Stimulated activated CD4-positive, alpha-beta T cell treated with anti-CD3 and anti-CD28 coated beads, Interleukin-15, amount 100 ng/mL, for 1 hour (primary cell): ENCODE measurements around the gene FGF22.

ENCODE experiments used
- DNase-seq, 2 donors: peaks; one replicate each; pipeline ENCODE4 v3.0.0-alpha.2; 2020; ENCODE audit warnings: low read depth in 1 of 2, low spot score in 1 of 2

FGF22 gene

DNA sequence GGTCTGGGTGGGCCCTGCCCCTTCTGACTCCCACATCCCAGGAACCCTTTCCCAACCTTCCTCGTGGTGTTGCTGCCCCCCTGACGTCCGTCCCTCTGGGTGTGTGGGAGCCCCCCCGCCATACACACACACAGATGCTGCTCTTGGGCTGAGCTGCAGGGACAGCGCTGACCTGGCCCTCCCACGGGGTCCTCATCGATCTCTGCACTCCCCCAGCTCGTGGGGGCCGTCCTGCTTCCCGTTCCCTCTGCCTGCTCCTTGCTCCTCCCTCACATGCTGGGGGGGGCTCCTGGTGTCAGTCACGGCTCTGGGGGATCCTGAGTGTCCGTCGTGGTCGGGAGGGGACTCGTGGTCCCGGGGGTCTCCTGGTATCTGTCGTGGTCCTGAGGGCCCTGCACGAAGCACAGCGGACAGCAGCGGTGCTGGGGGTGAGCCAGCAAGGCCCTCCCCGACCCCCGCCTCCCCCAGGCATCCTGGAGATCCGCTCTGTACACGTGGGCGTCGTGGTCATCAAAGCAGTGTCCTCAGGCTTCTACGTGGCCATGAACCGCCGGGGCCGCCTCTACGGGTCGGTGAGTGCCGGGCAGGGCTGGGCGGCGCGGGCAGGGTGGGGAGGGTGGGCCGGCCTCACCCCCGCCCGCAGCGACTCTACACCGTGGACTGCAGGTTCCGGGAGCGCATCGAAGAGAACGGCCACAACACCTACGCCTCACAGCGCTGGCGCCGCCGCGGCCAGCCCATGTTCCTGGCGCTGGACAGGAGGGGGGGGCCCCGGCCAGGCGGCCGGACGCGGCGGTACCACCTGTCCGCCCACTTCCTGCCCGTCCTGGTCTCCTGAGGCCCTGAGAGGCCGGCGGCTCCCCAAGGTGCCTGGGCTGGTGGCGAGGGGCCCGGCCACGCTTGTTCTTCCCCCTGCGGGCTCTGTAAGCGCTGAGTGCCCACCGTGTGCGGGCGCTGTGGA is 3.4 kb downstream of the FGF22 start:
- DNase-seq = no peak

DNA sequence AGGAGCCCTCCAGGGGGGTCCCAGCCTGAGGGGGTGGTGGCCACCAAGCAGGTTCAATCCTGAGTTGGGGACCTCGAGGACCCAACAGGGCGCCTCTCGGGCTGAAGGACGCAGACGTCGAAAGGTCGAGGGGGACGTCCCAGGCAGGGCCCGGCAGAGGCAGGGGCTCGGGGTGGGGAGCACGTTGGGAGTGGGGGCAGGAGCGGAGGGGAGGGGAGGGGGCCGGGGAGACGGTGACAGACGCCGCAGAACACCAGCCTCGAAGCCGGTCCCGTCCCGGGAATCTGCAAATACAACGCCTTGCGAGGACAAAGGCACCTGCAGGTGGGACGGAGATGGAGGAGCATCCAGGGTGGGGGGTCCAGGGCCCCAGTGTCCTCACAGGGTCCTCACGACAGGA is 4.1 kb downstream of the FGF22 start:
- DNase-seq = no peak

DNA sequence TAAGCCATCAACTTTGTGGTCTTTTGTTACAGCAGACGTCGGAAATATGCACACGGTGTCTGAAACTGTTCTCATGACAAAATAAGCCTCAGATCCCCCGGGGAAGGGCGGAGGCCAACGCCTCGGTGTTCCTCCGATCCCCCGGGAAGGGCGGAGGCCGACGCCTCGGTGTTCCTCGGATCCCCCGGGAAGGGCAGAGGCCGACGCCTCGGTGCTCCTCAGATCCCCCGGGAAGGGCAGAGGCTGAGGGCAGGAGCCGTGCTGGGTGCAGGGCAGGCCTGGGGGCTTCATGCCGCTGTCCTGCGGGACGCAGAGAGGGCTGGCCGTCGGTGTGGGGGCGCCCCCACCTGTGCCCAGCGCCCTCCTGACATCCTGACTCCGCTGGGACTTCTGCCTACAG is 4.7 kb downstream of the FGF22 start:
- no peak for DNase-seq

DNA sequence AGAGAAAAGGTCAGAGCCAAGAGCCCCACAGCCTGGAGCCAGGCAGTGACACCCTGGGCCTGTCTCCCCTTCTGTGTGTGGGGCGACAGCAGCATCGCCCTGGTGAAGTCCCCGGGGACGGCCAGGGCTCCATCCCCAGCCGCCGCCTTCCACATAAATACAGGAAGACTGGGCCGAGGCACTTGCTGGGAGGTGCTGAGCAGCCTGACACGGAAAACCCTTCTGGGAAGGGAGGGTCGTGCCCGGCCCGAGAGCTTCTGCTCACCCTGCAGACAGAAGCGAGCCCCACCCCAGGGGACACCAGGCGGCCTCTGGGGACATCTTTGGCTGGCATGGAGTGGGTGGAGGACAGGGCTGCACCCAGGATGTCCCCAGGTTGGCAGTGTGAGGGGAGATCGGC is 5.1 kb downstream of the FGF22 start:
- no peak for DNase-seq

DNA sequence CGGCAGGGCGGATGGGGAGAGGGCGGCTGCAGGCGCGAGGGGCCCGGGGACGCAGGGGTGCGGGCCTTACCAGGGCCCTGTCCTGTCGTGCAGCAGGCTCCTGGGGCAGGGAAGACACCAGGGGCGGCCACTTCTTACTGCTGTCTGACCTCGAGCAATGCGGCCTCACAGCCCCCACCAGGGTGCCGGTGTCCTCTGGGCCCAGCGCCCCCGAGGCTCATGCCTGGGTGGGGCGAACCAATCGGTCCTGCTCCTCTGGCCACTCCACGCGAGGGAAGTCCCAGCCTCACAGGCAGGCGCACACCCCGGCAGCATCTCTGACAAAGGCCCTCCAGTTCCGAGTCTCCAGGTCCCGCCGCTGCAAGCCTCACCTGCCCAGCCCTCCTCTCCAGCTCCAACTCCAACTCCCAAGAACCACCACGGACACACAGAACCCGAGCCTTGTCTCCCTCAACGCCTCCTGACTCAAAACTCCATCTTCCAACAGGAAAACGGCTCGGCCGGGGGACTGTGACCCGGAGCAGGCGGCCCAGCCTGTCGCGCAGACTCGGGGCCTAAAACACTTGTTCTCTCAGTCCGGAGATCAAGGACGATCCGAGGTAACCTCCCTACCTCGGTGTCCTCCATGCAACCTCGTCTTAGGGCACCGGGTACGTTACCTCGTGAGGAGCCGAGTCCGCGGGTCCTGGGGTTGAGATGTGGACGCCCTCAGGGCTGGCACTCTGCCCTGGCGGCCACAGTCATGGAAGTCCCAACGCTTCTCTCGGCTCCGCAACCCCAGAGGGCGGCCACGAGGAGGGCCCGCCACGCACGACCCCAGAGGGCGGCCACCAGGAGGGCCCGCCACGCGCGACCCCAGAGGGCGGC is 6.5 kb downstream of the FGF22 start:
- DNase-seq = no peak

DNA sequence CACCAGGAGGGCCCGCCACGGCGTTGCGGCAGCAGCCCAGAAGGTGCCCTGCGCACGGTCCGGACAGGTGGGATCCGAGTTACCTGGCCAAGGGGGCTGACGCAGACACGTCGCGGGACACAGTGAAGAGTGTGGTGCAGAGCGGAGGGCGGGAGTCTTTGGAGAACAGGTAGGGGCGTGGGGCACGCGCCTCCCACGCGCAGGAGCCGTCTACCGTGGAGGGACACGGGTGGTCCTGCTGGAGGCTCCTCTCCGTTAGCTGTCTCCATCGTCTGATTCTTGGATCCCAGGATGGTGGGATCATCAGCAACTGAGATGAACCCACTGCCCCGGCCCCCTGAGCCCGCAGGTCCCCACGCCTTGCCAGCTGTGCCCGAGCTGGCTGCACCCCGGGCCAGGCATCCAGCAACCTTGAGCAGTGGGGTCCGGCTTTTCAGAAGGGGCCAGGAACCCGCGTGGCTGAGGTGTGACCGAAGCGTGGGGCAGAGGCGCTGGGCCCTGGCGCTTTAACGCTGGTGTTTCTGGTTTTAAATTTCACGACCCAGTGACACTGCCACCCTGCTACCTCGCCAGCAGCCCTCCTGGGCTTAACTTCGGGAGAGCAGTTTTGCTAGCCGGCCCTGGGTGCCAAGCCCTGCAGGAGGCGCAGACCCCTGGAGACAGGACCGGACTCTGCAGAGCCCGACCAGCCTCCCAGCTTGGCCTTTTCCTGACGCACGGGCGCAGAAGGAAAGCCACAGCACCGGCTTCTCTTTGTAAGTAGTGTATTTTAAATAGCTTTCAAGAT is 7.3 kb downstream of the FGF22 start:
- DNase-seq = no peak

DNA sequence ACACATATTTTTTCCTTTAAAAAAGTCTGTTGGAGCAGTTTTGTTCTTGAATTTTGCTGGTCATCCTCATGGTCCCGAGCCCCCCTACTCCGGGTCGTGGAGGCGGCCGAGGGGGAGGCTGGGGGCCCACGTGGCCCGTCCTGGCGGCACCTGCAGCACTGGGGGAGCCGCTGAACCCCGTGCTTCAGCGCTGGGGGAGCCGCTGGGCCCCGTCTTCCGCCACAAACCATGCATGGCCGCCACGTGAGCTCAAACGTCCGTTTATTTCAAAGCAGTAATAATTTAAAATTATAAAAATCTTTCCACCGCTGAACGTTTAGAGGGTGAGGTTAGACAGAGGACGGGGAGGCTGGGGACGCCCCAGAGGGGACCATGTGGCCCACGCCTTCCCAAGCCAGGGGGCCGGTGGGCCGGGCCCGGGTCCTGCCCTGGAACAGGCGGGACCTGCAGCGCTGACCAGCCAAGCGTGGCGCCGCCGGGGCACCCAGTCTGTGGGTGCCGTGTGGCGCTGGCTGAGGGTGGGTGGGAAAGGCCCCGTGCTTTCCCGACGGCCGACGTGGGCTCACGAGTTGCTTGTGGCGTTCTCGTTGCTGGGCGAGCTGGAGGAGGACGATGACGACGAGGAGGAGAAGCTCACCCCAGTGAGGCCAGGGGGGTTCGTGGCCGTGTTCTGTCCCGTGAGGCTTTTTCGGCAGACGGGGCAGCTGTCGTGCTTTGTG is 8.0 kb downstream of the FGF22 start:
- no peak for DNase-seq

DNA sequence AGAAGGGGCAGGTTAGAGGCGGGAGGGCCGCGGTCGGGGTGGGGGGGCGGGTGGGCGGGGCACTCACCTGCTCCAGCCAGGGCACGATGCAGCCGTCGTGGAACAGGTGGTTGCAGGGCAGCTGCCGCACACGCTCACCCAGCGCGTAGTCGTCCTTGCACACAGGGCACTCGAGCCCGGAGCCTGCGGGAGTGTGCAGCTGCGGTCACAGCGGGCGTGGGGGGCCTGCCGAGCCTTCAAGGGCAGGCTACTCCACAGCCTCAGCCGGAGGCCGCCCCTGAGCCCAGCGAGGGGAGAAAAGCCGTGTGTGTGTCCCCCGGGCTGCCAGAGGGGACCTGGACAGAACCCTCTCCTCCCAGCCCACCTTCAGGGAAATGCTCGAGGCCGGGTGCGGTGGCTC is 8.6 kb downstream of the FGF22 start:
- DNase-seq = no peak

DNA sequence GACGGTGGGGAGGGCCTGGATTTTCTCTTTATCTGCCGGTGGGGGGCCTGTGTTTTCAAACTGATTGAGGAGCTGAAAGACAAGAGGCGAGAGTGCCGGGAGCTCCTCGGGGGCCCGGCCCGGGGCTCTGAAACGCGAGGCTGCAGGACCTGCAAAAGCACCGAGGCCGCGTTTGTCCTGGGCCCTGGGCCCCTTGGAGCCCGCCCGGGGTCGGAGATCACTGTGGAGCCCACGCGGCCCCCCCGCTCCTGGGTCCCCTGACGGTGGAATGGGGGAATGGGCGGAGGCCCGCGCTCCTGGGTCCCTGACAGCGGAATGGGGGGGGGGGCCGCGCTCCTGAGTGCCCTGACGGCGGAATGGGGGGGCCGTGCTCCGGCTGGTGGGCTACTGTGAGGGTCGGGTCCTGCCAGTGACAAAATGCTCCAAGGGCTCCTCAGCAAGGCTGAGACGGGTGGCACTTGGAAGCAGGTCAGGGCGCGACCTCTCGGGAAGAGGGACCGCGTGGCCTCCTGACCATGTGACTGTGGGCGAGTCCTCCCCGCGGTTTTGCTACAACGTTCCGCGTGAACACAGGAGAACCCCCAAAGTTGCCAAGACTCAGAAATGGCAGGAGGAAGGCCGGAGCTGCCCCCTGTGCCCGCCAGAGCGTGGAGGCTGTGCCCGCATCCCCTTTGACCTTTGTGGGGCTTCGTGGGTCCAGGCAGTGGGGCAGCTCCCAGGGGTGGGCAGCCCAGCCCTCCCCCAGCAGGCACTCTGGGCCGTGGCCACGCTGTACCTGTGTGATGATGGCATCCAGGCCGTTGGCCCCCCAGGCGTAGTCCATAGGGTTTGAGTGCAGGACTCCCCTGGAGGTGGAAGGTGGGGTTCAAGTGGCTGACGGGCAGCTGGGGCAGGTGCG is 9.5 kb downstream of the FGF22 start:
- no peak for DNase-seq

DNA sequence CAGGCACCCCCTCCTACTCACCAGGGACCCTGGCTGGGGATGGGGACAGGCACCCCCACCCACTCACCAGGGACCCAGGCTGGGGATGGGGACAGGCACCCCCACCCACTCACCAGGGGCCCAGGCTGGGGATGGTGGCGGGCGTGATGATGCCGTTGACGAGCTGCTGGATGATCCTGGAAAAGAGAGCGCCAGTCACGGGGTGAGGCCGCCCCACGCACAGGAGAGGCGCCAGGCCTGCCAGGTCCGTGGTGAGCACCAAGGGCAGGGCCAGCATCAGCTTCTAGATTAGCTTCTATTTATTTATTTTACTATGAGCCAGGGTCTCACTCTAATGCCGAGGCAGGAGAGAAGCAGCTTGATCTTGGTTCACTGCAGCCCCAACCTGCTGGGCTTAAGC is 10.4 kb downstream of the FGF22 start:
- DNase-seq = no peak

DNA sequence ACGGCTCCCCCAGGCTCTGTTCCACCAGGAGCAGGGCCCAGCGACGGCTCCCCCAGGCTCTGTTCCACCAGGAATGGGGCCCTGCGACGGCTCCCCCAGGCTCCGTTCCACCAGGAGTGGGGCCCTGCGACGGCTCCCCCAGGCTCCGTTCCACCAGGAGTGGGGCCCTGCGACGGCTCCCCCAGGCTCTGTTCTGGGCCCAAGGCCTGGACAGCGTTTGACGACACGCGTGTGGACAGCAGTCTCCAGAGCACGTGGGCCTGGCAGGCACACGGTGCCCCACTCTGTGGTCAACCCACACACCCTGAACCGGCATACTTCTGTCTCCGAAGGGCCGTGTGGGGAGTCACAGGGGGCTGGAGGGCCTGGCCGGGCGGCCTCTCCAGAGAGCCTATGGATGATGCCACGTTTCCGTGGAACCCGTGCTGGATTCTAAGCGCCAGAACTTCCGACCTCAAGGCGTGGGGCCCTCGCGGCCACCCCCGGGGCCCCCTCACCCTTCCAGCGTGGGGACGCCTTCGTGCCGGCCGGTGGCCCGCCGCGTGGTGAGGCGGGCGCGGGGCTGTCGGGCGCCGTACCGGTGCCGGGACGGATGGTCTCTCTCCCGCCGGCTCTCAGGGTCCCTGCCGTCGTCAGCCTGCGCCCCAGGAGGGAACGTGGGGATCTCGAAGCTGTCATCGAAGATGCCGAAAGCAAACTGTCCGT is 11.6 kb downstream of the FGF22 start:
- no peak for DNase-seq

DNA sequence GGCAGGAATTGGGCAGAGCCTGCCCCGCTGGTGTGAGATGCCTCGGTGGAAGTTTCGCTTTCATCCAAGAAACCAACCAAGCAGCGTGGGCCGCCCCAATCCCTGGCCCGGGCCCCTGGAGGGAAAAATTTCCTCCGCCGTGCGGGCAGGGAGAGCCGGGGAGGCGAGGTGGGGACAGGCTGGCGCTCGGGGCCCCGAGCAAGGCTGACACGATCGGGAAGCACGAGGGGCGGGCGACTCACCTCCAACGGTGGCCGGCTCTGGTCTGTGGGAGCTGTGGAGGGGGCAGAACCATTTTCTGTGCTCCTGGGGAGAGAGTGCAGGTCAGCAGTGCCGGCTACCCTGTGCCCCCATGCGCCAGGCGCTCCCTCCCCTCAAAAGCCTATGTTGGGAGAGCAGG is 12.3 kb downstream of the FGF22 start:
- DNase-seq = no peak

DNA sequence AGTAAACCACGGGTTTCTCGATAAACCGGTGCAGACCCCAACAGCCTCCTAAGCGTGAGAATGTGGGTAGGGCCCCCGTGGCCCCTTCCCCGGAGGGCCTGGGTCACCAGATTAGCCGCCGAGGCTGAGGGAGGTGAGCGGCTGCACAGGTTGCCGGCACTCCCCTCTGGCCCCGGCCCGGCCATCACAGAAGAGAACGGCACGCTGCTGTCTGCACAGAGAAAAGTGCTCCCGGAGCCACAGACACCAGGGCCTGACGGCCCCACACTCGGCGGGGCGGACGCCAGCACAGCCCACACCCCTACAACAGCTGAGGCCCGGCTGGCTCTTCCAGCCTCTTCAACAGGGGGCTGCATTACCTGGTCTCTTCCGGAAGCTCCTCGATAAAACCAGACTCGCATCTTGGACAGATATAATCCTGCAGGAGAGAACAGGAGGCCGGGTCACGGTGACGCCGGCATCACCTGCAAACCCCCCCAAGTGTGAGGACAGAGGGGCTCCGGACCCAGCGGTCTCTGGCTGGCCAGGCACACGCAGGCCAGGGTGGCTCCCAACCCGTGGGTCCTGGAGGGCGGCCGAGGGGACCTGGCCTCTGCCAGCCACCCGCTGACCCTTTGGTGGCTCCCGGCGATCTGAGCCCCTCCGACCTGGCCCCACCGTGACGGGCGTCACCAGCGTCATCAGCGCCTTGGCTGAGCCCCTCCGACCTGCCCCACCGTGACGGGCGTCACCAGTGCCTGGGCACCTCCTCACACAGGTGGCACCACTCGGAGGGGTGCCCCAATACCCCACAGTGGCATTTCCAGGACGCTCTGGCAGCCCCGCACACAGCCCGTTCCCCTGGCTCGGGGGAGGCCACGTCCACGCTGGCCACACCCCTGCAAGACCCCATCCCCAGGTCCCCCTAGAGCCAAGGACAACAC is 13.0 kb downstream of the FGF22 start:
- no peak for DNase-seq

DNA sequence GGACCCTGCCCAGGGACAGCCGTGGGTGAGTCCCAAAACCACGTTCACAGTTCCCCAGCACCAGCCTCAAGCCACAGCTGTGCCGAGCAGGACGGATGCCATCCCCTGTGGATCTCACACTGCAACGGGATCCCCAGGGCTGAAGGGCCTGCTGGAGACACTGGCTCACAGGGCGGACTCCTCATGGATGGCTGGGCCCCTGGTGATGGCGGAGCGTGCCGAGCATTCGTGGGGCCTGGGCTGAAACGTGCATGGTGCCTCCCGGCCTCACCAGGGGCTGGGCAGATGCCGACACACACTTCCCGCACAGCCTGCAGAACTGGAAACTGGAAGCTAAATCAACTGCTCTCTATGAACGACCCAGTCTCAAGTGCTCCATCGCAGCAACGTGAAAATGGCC is 13.7 kb downstream of the FGF22 start:
- no peak for DNase-seq

DNA sequence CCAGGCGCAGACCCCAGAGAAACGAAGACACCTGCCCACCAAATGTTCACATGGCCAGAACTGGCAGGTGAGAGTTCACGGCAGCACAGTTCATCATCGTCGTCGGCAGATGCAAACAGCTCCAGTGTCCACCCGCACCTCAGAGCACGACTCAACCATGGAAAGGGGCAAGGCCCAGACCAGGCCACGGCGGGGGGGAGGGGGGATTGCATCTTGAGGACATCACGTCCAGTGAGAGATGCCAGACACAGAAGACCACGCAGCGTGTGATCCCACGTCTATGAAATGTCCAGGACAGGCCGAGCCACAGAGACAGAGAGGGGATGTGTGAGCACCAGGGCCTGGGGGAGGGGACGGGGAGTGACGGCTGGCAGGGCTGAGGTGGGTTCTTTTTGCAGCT is 16.0 kb downstream of the FGF22 start:
- no peak for DNase-seq

DNA sequence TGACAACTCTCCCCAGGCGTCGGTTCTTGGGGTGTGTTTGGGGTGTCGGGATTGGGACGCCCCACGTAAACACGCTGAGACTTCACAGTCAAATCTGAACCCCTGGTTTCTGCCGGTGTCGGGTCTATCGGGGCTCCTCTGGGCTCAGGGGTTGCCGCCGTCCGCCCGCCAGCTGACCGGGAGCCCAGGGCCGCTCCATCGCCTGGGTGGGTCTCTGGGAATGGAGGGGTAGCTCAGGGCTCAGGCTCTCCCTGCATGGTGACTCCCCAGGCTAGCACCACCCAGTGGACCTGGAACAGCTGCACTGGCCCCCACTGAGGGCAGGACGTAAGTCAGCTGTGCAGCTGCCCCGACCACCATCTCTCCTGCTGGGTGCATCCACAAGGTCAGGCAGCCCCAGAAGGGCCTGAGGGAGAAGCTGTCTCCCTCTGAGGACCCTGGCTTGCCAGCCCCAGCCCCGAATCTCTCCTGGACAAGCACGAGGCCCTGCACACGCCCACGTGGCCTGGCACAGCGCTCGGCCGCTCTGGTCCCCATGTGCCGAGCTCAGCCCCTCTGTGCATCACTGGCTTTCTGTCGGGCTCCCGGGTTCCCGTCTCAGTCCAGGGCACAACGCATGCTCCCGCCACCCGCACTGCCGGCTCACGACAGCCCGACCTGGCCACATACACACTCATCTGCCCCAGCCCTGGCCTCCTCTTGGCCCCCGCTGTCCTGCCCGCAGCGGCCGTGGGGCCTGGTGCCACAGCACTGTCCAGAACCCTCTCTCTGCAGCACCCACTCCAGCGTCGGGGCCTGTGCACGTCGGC is 17.3 kb downstream of the FGF22 start:
- DNase-seq = no peak

DNA sequence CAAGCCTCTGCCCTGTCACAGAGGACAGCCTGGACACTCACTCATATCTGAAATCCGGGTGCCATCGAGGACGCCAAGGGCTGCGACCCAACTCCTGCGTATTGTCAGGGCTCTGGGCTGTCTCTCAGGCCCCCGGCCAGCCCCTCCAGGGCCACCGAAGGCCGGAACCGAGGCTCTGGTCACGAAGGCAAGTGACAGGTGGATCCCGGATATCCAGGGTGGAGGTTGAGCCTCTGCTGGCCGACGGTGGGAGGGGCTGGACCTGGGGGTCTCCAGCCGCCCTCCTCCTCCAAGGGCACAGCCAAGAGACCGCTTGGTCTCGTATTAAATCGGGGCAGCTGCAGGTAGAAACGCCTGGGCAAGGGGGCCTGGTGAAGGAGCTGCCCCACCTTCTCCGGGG is 17.9 kb downstream of the FGF22 start:
- DNase-seq = no peak
